K562 (cell line): ENCODE data around the gene OR13F1. TPM values are rescaled to one million over a fixed set of nuclear protein-coding genes. Genes with fewer than 3 reads are reported as not detected.

Source experiments
- ATAC-seq: fragments of 200-7000 bp; cut with Tn5 transposase; 3 replicates; pipeline ENCODE4 v1.9.1; 2020; ENCODE audit warnings: moderate library complexity
- Bru-seq: library from RNA; stranded (reverse); fragments of 400-500 nt; gene quantifications from one replicate; lab custom pipeline; 2021; lab: Mats Ljungman, UMichigan
- BruChase-seq, 2 experiments: library from RNA; stranded (reverse); fragments of 400-500 nt; gene quantifications; one replicate each; lab custom pipeline; 2021; lab: Mats Ljungman, UMichigan
- BruUV-seq: library from RNA; stranded (reverse); fragments of 400-500 nt; replicated peaks from 2 replicates; lab custom pipeline; 2021; lab: Mats Ljungman, UMichigan
- CTCF ChIA-PET: fragments of 300-600 bp; formaldehyde crosslinking; extraction: SDS; loops from one replicate; lab custom pipeline; 2021; ENCODE audit warnings: low intra/inter-chr PET ratio; lab: Yijun Ruan, JAX
- POLR2A ChIA-PET: fragments of 300-600, 350-650 bp; sonication (Branson Sonifier 250); formaldehyde crosslinking; extraction: SDS; loops from one replicate; lab custom pipeline; 2021; ENCODE audit warnings: antibody characterized with exemption, inconsistent platforms; lab: Yijun Ruan, JAX
- DNase-seq, 4 experiments: peaks; one replicate each; pipeline versions ENCODE4 v3.0.0 to v3.0.0-alpha.2; 2011 to 2018; ENCODE audit warnings: low spot score in 3 of 4, mixed read lengths in 3 of 4; ENCODE audit errors: extremely low read depth in 1 of 4
- FAIRE-seq: peaks from 2 replicates; lab custom pipeline; 2011; peaks lifted over from hg19 to GRCh38; lab: Jason Lieb, UNC
- H2AFZ ChIP-seq: 2 replicates; pipeline ENCODE4 v1.6.0; 2011; ENCODE audit warnings: low read depth, low read length, control low read depth, inconsistent platforms
- H3K27ac ChIP-seq: fragments of 200-600 bp; 3 replicates; pipeline ENCODE4 v1.8.0; 2011; ENCODE audit warnings: low read depth, mild to moderate bottlenecking, control low read depth, inconsistent platforms, low read length, moderate library complexity, mixed read lengths; ENCODE audit errors: extremely low read depth
- H3K27me3 ChIP-seq, 2 experiments: fragments of 300-600 bp in 1 of 2; 2 replicates in 1 of 2; 3 replicates in 1 of 2; pipeline versions ENCODE4 v1.6.0 to v1.8.0; 2011; ENCODE audit warnings: inconsistent platforms in 2 of 2, low read length in 2 of 2, mild to moderate bottlenecking in 1 of 2, mixed read lengths in 1 of 2, moderate library complexity in 1 of 2; ENCODE audit not compliant: control insufficient read depth in 2 of 2, insufficient read depth in 2 of 2
- H3K36me3 ChIP-seq: fragments of 300-600 bp; 3 replicates; pipeline ENCODE4 v1.8.0; 2011; ENCODE audit warnings: mild to moderate bottlenecking, low read length, inconsistent platforms; ENCODE audit not compliant: control insufficient read depth, insufficient read depth
- H3K4me1 ChIP-seq, 2 experiments: fragments of 200-600 bp in 1 of 2; replicated peaks in 1 of 2; 2 replicates in 1 of 2; 3 replicates in 1 of 2; pipeline versions ENCODE4 v1.5.1 to v1.8.0; 2011; ENCODE audit warnings: inconsistent platforms in 2 of 2, low read length in 2 of 2, mild to moderate bottlenecking in 1 of 2, mixed read lengths in 1 of 2, moderate library complexity in 1 of 2; ENCODE audit not compliant: control insufficient read depth in 2 of 2, insufficient read depth in 2 of 2
- H3K4me2 ChIP-seq: 2 replicates; pipeline ENCODE4 v1.6.1; 2011; ENCODE audit warnings: low read length, control low read depth, inconsistent platforms, mixed read lengths; ENCODE audit not compliant: insufficient read depth
- H3K4me3 ChIP-seq: fragments of 200-600 bp; sonication (generic), shearing (Covaris generic); 2 replicates; pipeline ENCODE4 v1.5.1; 2016; ENCODE audit warnings: control low read depth, inconsistent platforms
- H3K79me2 ChIP-seq: fragments of 200-600 bp; 3 replicates; pipeline ENCODE4 v1.8.0; 2011; ENCODE audit warnings: low read length, inconsistent platforms; ENCODE audit not compliant: control insufficient read depth, insufficient read depth
- H3K9ac ChIP-seq, 2 experiments: 2 replicates each; pipeline versions ENCODE4 v1.6.0 to v1.6.1; 2011; ENCODE audit warnings: low read depth in 2 of 2, low read length in 2 of 2, control low read depth in 1 of 2, inconsistent platforms in 1 of 2, mild to moderate bottlenecking in 1 of 2, mixed read lengths in 1 of 2; ENCODE audit not compliant: insufficient read depth in 1 of 2
- H3K9me1 ChIP-seq: one replicate; pipeline ENCODE4 v1.6.0; 2011; ENCODE audit warnings: inconsistent platforms, mild to moderate bottlenecking, low read length, moderate library complexity; ENCODE audit not compliant: control insufficient read depth, insufficient read depth
- H3K9me3 ChIP-seq: replicated peaks from 2 replicates; pipeline ENCODE4 v1.5.1; 2011; ENCODE audit warnings: low read depth, low read length, inconsistent platforms; ENCODE audit not compliant: control insufficient read depth, insufficient read depth
- H4K20me1 ChIP-seq: replicated peaks from 2 replicates; pipeline ENCODE4 v1.6.1; 2011; ENCODE audit warnings: low read length, inconsistent platforms, mixed read lengths; ENCODE audit not compliant: control insufficient read depth, insufficient read depth
- CBX2 ChIP-seq: fragments of 200-600 bp; sonication (generic); IDR thresholded peaks from one replicate; pipeline ENCODE4 v1.6.1; 2012; ENCODE audit warnings: mild to moderate bottlenecking, low read length, inconsistent platforms; ENCODE audit not compliant: insufficient read depth, poor library complexity, severe bottlenecking
- RERE ChIP-seq: sonication (generic); formaldehyde crosslinking; IDR thresholded peaks from 2 replicates; pipeline ENCODE4 v1.8.0; 2023; ENCODE audit warnings: missing genetic modification reagents, mild to moderate bottlenecking, borderline replicate concordance
- TRIM25 ChIP-seq: fragments of 450-650 bp; IDR thresholded peaks from 2 replicates; pipeline ENCODE4 v1.7.0; 2016; ENCODE audit warnings: borderline replicate concordance
- ZEB2 ChIP-seq: fragments of 450-650 bp; IDR thresholded peaks from 2 replicates; pipeline ENCODE4 v1.6.1; 2016
- WGBS: fragments of 100-300 bp; shearing (Covaris generic); methylation state at CpG from one replicate; pipeline ENCODE4 v1.1.6; 2016; ENCODE audit warnings: low coverage, mixed read lengths; ENCODE audit not compliant: insufficient coverage; ENCODE audit errors: missing lambda C conversion rate; 5-methylcytosine and 5-hydroxymethylcytosine counted together
- in situ Hi-C: fragments of 300-500 bp; cut with MboI; formaldehyde crosslinking; loops from 4 replicates; pipeline ENCODE4 v1.15.0; 2018; ENCODE audit warnings: inconsistent platforms, mixed read lengths
- intact Hi-C: fragments of 100-400 bp; cut with micrococcal nuclease; formaldehyde crosslinking; loops from 2 replicates; pipeline ENCODE4 v1.14.2; 2022
- long read RNA-seq, 3 experiments: library from polyadenylated mRNA in 2 of 3; library from RNA in 1 of 3; unstranded in 2 of 3; stranded (forward) in 1 of 3; transcript quantifications; one replicate each; pipeline ENCODE4 v2.0.0, GENCODE V29; 2019 to 2022
- polyA minus RNA-seq, 3 experiments: library from RNA; depleted of rRNA, polyadenylated mRNA; stranded (reverse); fragments of >200 nt; gene quantifications; 2 replicates each; pipeline ENCODE4 v1.2.3, GENCODE V29; 2011
- polyA plus RNA-seq, 8 experiments: library from polyadenylated mRNA; depleted of rRNA in 4 of 8; stranded (reverse) in 5 of 8; unstranded in 3 of 8; fragments of >200 nt; fragmentation: Nextera tagmentation in 2 of 8; fragmentation: Illumina TruSeq in 1 of 8; extraction: Ambion mirVana in 2 of 8; extraction: Trizol in 1 of 8; gene quantifications; 2 replicates each; pipeline versions ENCODE4 v1.2.1 to v1.2.3, GENCODE V29; 2011 to 2014; ENCODE audit warnings: inconsistent platforms in 1 of 8, missing spikeins in 1 of 8
- total RNA-seq, 7 experiments: library from RNA; depleted of rRNA in 6 of 7; stranded (reverse); fragments of >200 nt in 6 of 7; fragmentation: Illumina TruSeq in 2 of 7; extraction: Trizol in 2 of 7; gene quantifications; 2 replicates each; pipeline versions ENCODE4 v1.2.1 to v1.2.3, GENCODE V29; 2011 to 2021; ENCODE audit warnings: low replicate concordance in 1 of 7
- TF ChIP-seq, protein P1 (sequence below): fragments of 450-650 bp; IDR thresholded peaks from 2 replicates; pipeline ENCODE4 v1.6.1; 2018; ENCODE audit not compliant: partially characterized antibody

OR13F1 gene
- not detected in 2 replicates for total RNA-seq (2011; cell fraction: chromatin; rRNA removed; ENCODE audit: low replicate concordance)
- total RNA-seq (2011; cell fraction: nucleolus; rRNA removed), result not detected in 2 replicates
- not detected in 2 replicates for total RNA-seq (2011; cell fraction: nucleoplasm; rRNA removed)
- not detected in 2 replicates for total RNA-seq (2014; rRNA removed)
- not detected in 2 replicates for total RNA-seq (2014; rRNA removed; fragmentation: Illumina TruSeq; extraction: Trizol)
- not detected in 2 replicates for total RNA-seq (2015; rRNA removed; fragmentation: Illumina TruSeq; extraction: Trizol)
- total RNA-seq (2021), result not detected in 2 replicates
- not detected in 2 replicates for polyA plus RNA-seq (2011; rRNA removed)
- not detected in 2 replicates for polyA plus RNA-seq (2011; cell fraction: cytosol; rRNA removed)
- polyA plus RNA-seq (2011; cell fraction: nucleus; rRNA removed), result not detected in 2 replicates
- not detected in 2 replicates for polyA plus RNA-seq (2012)
- not detected in 2 replicates for polyA plus RNA-seq (2014; fragmentation: Illumina TruSeq; extraction: Trizol)
- not detected for polyA plus RNA-seq (2014; fragmentation: Nextera tagmentation; extraction: Ambion mirVana)
- not detected in 2 replicates for polyA plus RNA-seq (2014; rRNA removed)
- not detected in 2 replicates for polyA minus RNA-seq (2011; rRNA and poly(A)+ RNA removed)
- not detected in 2 replicates for polyA minus RNA-seq (2011; cell fraction: cytosol; rRNA and poly(A)+ RNA removed)
- polyA minus RNA-seq (2011; cell fraction: nucleus; rRNA and poly(A)+ RNA removed), result not detected in 2 replicates
- Bru-seq, nascent RNA, result not detected
- BruChase-seq, experiment 1, labeled RNA remaining after a 2-hour chase, result not detected
- BruChase-seq, experiment 2, labeled RNA remaining after a 6-hour chase, result not detected
- long read RNA-seq, experiment 1, result 0 reads
- long read RNA-seq, experiment 2, result 0 reads
- long read RNA-seq, experiment 3, result 0 reads

DNA sequence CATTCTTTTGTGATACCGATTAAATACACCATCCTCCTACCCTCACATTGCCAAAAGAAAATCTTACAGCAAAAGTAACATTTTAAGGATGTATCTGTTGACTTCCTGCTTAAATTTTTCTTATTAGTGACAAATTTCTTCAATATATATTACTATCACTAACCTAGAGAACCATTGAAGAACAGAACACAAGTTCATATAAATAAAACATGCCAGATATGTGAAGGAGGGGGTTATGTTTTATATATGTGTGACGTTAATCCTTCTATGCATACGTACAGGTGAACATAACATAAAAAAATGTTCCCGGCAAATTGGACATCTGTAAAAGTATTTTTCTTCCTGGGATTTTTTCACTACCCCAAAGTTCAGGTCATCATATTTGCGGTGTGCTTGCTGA lies at the start of gene OR13F1:
OR13F1 (plus strand) TSS at position 301 of the 400 bp plus-strand sequence; CDS start at position 301, 0 bp downstream.
- Histone ChIP-seq H3K4me1 (no peaks in the 10 kb centered on the region), H2AFZ (no peak within 1 kb of the TSS), H3K27ac (no peak within 1 kb of the TSS), H3K4me3 (no peak within 1 kb of the TSS), H3K9me1 (no peaks in the 10 kb centered on the region), H3K9me3 (no peaks in the 10 kb centered on the region), H3K4me2 (no peak within 1 kb of the TSS), H3K36me3 (no peaks in the 10 kb centered on the region), H3K27me3 (no peaks in the 10 kb centered on the region), H3K9ac (no peak within 1 kb of the TSS), H3K79me2 (no peaks in the 10 kb centered on the region), H4K20me1 (no peaks in the 10 kb centered on the region)
- 0% methylated on average over 5 of the region's 5 CpGs for WGBS
- no TSS peak for BruUV-seq
- ChIA-PET POLR2A (no interaction called here), CTCF (no interaction called here)
- DNase-seq (no peak), FAIRE-seq (no peak), ATAC-seq (no peak)
- intact Hi-C loops (no loop called here), in situ Hi-C loops (no loop called here)
- TF ChIP-seq, protein P1, sequence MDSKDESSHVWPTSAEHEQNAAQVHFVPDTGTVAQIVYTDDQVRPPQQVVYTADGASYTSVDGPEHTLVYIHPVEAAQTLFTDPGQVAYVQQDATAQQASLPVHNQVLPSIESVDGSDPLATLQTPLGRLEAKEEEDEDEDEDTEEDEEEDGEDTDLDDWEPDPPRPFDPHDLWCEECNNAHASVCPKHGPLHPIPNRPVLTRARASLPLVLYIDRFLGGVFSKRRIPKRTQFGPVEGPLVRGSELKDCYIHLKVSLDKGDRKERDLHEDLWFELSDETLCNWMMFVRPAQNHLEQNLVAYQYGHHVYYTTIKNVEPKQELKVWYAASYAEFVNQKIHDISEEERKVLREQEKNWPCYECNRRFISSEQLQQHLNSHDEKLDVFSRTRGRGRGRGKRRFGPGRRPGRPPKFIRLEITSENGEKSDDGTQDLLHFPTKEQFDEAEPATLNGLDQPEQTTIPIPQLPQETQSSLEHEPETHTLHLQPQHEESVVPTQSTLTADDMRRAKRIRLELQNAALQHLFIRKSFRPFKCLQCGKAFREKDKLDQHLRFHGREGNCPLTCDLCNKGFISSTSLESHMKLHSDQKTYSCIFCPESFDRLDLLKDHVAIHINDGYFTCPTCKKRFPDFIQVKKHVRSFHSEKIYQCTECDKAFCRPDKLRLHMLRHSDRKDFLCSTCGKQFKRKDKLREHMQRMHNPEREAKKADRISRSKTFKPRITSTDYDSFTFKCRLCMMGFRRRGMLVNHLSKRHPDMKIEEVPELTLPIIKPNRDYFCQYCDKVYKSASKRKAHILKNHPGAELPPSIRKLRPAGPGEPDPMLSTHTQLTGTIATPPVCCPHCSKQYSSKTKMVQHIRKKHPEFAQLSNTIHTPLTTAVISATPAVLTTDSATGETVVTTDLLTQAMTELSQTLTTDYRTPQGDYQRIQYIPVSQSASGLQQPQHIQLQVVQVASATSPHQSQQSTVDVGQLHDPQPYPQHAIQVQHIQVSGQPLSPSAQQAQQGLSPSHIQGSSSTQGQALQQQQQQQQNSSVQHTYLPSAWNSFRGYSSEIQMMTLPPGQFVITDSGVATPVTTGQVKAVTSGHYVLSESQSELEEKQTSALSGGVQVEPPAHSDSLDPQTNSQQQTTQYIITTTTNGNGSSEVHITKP, result no peak
- TF ChIP-seq TRIM25 (no peak), RERE (no peak), CBX2 (no peak), ZEB2 (no peak)
